Upper lobe of left lung (tissue), 6 donors: Measurements from ENCODE around the gene ANKS1A. TPM values are rescaled to one million over a fixed set of nuclear protein-coding genes. Genes with fewer than 3 reads are reported as not detected.

Source experiments
- ATAC-seq, 2 donors: fragments of 200-7000 bp; cut with Tn5 transposase; one replicate each; pipeline ENCODE4 v1.9.1; 2022; ENCODE audit warnings: mild to moderate bottlenecking in 2 of 2, moderate library complexity in 2 of 2; ENCODE audit not compliant: low FRiP score in 2 of 2
- DNase-seq, 2 donors: peaks; one replicate each; pipeline ENCODE4 v3.0.0-alpha.2; 2019 to 2020
- H3K27ac ChIP-seq, 4 donors: fragments of 200-600 bp; sonication (generic); one replicate each; pipeline ENCODE4 v1.5.1; 2016 to 2019
- H3K27me3 ChIP-seq, 4 donors: fragments of 200-600 bp; sonication (generic); one replicate each; pipeline ENCODE4 v1.5.1; 2017 to 2019
- H3K36me3 ChIP-seq, 4 donors: fragments of 200-600 bp; sonication (generic); one replicate each; pipeline ENCODE4 v1.5.1; 2016 to 2019
- H3K4me1 ChIP-seq, 4 donors: fragments of 200-600 bp; sonication (generic); one replicate each; pipeline ENCODE4 v1.5.1; 2018 to 2019
- H3K4me3 ChIP-seq, 4 donors: fragments of 200-600 bp; sonication (generic); one replicate each; pipeline ENCODE4 v1.5.1; 2017 to 2019; ENCODE audit warnings: mild to moderate bottlenecking in 2 of 4, moderate library complexity in 1 of 4
- H3K9me3 ChIP-seq, 4 donors: fragments of 200-600 bp; sonication (generic); one replicate each; pipeline ENCODE4 v1.5.1; 2018 to 2019
- CTCF ChIP-seq, 6 experiments: fragments of 450-650 bp in 4 of 6; fragments of 200-600 bp in 2 of 6; sonication (generic) in 2 of 6; IDR thresholded peaks; one replicate each; pipeline ENCODE4 v1.5.1; 2016 to 2019; ENCODE audit warnings: antibody characterized with exemption in 6 of 6
- EP300 ChIP-seq, 4 donors: sonication (generic); formaldehyde crosslinking; IDR thresholded peaks; one replicate each; pipeline ENCODE4 v1.5.1; 2017; ENCODE audit warnings: antibody characterized with exemption in 4 of 4, control low read depth in 2 of 4
- POLR2A ChIP-seq, 4 donors: fragments of 450-650 bp; IDR thresholded peaks; one replicate each; pipeline ENCODE4 v1.5.1; 2016 to 2017; ENCODE audit warnings: antibody characterized with exemption in 4 of 4, mild to moderate bottlenecking in 2 of 4
- POLR2AphosphoS5 ChIP-seq, 2 donors: sonication (generic); formaldehyde crosslinking; IDR thresholded peaks; one replicate each; pipeline ENCODE4 v1.5.1; 2017; ENCODE audit warnings: antibody characterized with exemption in 2 of 2
- WGBS, 2 donors: methylation state at CpG; one replicate each; pipeline ENCODE4 v1.1.5; 2017 to 2018; 5-methylcytosine and 5-hydroxymethylcytosine counted together
- total RNA-seq, 6 donors: library from RNA; depleted of rRNA in 4 of 6; stranded (reverse); fragments of >200 nt in 4 of 6; gene quantifications; one replicate each; pipeline versions ENCODE4 v1.1.0 to v1.2.1, GENCODE V29; 2016 to 2021
- donor health status: DM: no; HTN: no; CAD: no; lungs with moderate emphysema.
- donor health status: DM: no; HTN: yes; CAD: no; lungs with severe emphysema.

ANKS1A gene
- total RNA-seq, 6 donors from 2014 or later = 47.2 to 85.3 (median 53.5) TPM

- DNase-seq (no peak), ATAC-seq (no peak)
- Histone ChIP-seq H3K4me3 (no peak overlapping the region), H3K4me1 (peaks cover 27 to 44% (median 41%) of the 10 kb centered on the region in 4 donors), H3K36me3 (peaks cover 0 to 8% (median 3%) of the 10 kb centered on the region in 4 donors), H3K27ac (no peak overlapping the region), H3K9me3 (no peaks in the 10 kb centered on the region), H3K27me3 (no peaks in the 10 kb centered on the region)
- TF ChIP-seq EP300 (IDR thresholded peaks at IDR 0.05) = no peak
- TF ChIP-seq CTCF (IDR thresholded peaks at IDR 0.05) = no peak
- no peak for TF ChIP-seq POLR2A (IDR thresholded peaks at IDR 0.05)
- no peak for TF ChIP-seq POLR2AphosphoS5 (IDR thresholded peaks at IDR 0.05)
- 79 to 89% methylated on average over 6 of the region's 6 CpGs for WGBS, 2 donors
Observed at GRCh38 chr6:35013701-35014100, 124.6 kb downstream of the ANKS1A start.

- no peak for ATAC-seq
- WGBS, 2 donors = 52 to 53% methylated on average over 1 of the region's 1 CpG
- peaks cover 0 to 8% (median 3%) of the 10 kb centered on the region in 4 donors for H3K36me3 ChIP-seq
- no peak for DNase-seq
- TF ChIP-seq POLR2AphosphoS5 (IDR thresholded peaks at IDR 0.05) (no peak), POLR2A (IDR thresholded peaks at IDR 0.05) (no peak), CTCF (IDR thresholded peaks at IDR 0.05) (no peak), EP300 (IDR thresholded peaks at IDR 0.05) (no peak)
- H3K9me3 ChIP-seq = no peaks in the 10 kb centered on the region
- H3K4me1 ChIP-seq = peaks cover 27 to 50% (median 44%) of the 10 kb centered on the region in 4 donors
- H3K4me3 ChIP-seq = no peak overlapping the region
- no peaks in the 10 kb centered on the region for H3K27me3 ChIP-seq
- peak overlapping the region in 2 of 4 donors; percentile 1 to 91 for H3K27ac ChIP-seq
Observed at GRCh38 chr6:35014341-35014740, 125.3 kb downstream of the ANKS1A start.

GRCh38 chr6:35014786-35015185, 125.7 kb downstream of the ANKS1A start:
- Histone ChIP-seq H3K27me3 (no peaks in the 10 kb centered on the region), H3K4me1 (peaks cover 31 to 54% (median 47%) of the 10 kb centered on the region in 4 donors), H3K27ac (peak overlapping the region; percentile 1 to 91 (median 56)), H3K9me3 (no peaks in the 10 kb centered on the region), H3K4me3 (no peak overlapping the region), H3K36me3 (peaks cover 0 to 8% (median 3%) of the 10 kb centered on the region in 4 donors)
- DNase-seq (no peak), ATAC-seq (no peak)
- no peak for TF ChIP-seq CTCF (IDR thresholded peaks at IDR 0.05)
- no peak for TF ChIP-seq POLR2AphosphoS5 (IDR thresholded peaks at IDR 0.05)
- TF ChIP-seq POLR2A (IDR thresholded peaks at IDR 0.05) = no peak
- TF ChIP-seq EP300 (IDR thresholded peaks at IDR 0.05) = no peak
- 44 to 56% methylated on average over 2 to 3 of the region's 3 CpGs for WGBS, 2 donors

GRCh38 chr6:35015476-35015875, 126.4 kb downstream of the ANKS1A start:
- Histone ChIP-seq H3K27ac (peak overlapping the region; percentile 84 to 91 (median 91)), H3K27me3 (no peaks in the 10 kb centered on the region), H3K4me3 (no peak overlapping the region), H3K36me3 (peaks cover 0 to 8% (median 3%) of the 10 kb centered on the region in 4 donors), H3K9me3 (no peaks in the 10 kb centered on the region), H3K4me1 (peaks cover 37 to 61% (median 54%) of the 10 kb centered on the region in 4 donors)
- whole genome bisulfite sequencing, 2 donors = 79% methylated on average over 4 of the region's 4 CpGs
- no peak for DNase-seq
- no peak for TF ChIP-seq POLR2A (IDR thresholded peaks at IDR 0.05)
- no peak for TF ChIP-seq EP300 (IDR thresholded peaks at IDR 0.05)
- TF ChIP-seq CTCF (IDR thresholded peaks at IDR 0.05) = no peak
- TF ChIP-seq POLR2AphosphoS5 (IDR thresholded peaks at IDR 0.05) = no peak
- ATAC-seq = no peak

- WGBS, 2 donors = 0 to 13% methylated on average over 1 of the region's 1 CpG
- TF ChIP-seq CTCF (IDR thresholded peaks at IDR 0.05) (no peak), POLR2A (IDR thresholded peaks at IDR 0.05) (no peak)
- no peak overlapping the region for H3K4me3 ChIP-seq
- ATAC-seq (no peak), DNase-seq (no peak)
- no peaks in the 10 kb centered on the region for H3K27me3 ChIP-seq
- peaks cover 0 to 8% (median 3%) of the 10 kb centered on the region in 4 donors for H3K36me3 ChIP-seq
- peak overlapping the region; percentile 84 to 91 (median 91) for H3K27ac ChIP-seq
- peaks cover 42 to 67% (median 58%) of the 10 kb centered on the region in 4 donors for H3K4me1 ChIP-seq
- no peaks in the 10 kb centered on the region for H3K9me3 ChIP-seq
Observed at GRCh38 chr6:35015996-35016395, 126.9 kb downstream of the ANKS1A start.
